ENCODE measurements around the gene TNNT3. TPM values are rescaled to one million over a fixed set of nuclear protein-coding genes. Genes with fewer than 3 reads are reported as not detected.

Gene TNNT3
- total RNA-seq, 3 donors from 2014 or later = 3.5 to 8.2 (median 3.6) TPM

GRCh38 chr11:1963864-1964263 lies 44.4 kb downstream of the TNNT3 start:
- intact Hi-C loops (cut with DNase I; ENCODE audit: low total_unique reads) = no loop called here
- Histone ChIP-seq H3K9me3 (no peaks in the 10 kb centered on the region), H3K36me3 (no peaks in the 10 kb centered on the region), H3K27me3 (no peaks in the 10 kb centered on the region), H3K27ac (no peak overlapping the region), H3K4me3 (no peak overlapping the region), H3K4me1 (no peaks in the 10 kb centered on the region)
- peak in 1 of 2 donors; percentile 15 for DNase-seq (ENCODE audit: low spot score in 2 of 2)
- TF ChIP-seq POLR2A (IDR thresholded peaks at IDR 0.05) = no peak
- no peak for TF ChIP-seq CTCF (IDR thresholded peaks at IDR 0.05)

GRCh38 chr11:1964348-1964747 lies 44.8 kb downstream of the TNNT3 start:
- intact Hi-C loops (cut with DNase I; ENCODE audit: low total_unique reads) = no loop called here
- no peak overlapping the region for H3K27ac ChIP-seq
- no peak for DNase-seq (ENCODE audit: low spot score in 2 of 2)
- H3K4me1 ChIP-seq = no peaks in the 10 kb centered on the region
- H3K4me3 ChIP-seq = no peak overlapping the region
- H3K36me3 ChIP-seq = no peaks in the 10 kb centered on the region
- no peaks in the 10 kb centered on the region for H3K9me3 ChIP-seq
- TF ChIP-seq POLR2AphosphoS5 (IDR thresholded peaks at IDR 0.05) (no peak), CTCF (IDR thresholded peaks at IDR 0.05) (no peak), POLR2A (IDR thresholded peaks at IDR 0.05) (no peak)
- no peaks in the 10 kb centered on the region for H3K27me3 ChIP-seq

- no peaks in the 10 kb centered on the region for H3K36me3 ChIP-seq
- no peak overlapping the region for H3K27ac ChIP-seq
- DNase-seq (ENCODE audit: low spot score in 2 of 2) = no peak
- TF ChIP-seq CTCF (IDR thresholded peaks at IDR 0.05) = no peak
- no peak for TF ChIP-seq POLR2AphosphoS5 (IDR thresholded peaks at IDR 0.05)
- TF ChIP-seq POLR2A (IDR thresholded peaks at IDR 0.05) = no peak
- no peaks in the 10 kb centered on the region for H3K9me3 ChIP-seq
- H3K27me3 ChIP-seq = no peaks in the 10 kb centered on the region
- H3K4me1 ChIP-seq = no peaks in the 10 kb centered on the region
- H3K4me3 ChIP-seq = no peak overlapping the region
- intact Hi-C loops (cut with DNase I; ENCODE audit: low total_unique reads) = no loop called here
Measured at GRCh38 chr11:1964955-1965354, 45.5 kb downstream of the TNNT3 start.

GRCh38 chr11:1966531-1966930 lies 47.0 kb downstream of the TNNT3 start:
- Histone ChIP-seq H3K4me1 (no peaks in the 10 kb centered on the region), H3K27ac (no peak overlapping the region), H3K36me3 (no peaks in the 10 kb centered on the region), H3K4me3 (no peak overlapping the region), H3K27me3 (no peaks in the 10 kb centered on the region), H3K9me3 (no peaks in the 10 kb centered on the region)
- TF ChIP-seq CTCF (IDR thresholded peaks at IDR 0.05) (no peak), POLR2AphosphoS5 (IDR thresholded peaks at IDR 0.05) (no peak), POLR2A (IDR thresholded peaks at IDR 0.05) (no peak)
- no peak for DNase-seq (ENCODE audit: low spot score in 2 of 2)
- intact Hi-C loops (cut with DNase I; ENCODE audit: low total_unique reads) = no loop called here

GRCh38 chr11:1967641-1968225 lies 48.2 kb downstream of the TNNT3 start:
- intact Hi-C loops (cut with DNase I; ENCODE audit: low total_unique reads) = no loop called here
- Histone ChIP-seq H3K4me3 (no peak overlapping the region), H3K4me1 (no peaks in the 10 kb centered on the region), H3K9me3 (no peaks in the 10 kb centered on the region), H3K36me3 (no peaks in the 10 kb centered on the region), H3K27ac (no peak overlapping the region), H3K27me3 (no peaks in the 10 kb centered on the region)
- TF ChIP-seq CTCF (IDR thresholded peaks at IDR 0.05) (no peak), POLR2A (IDR thresholded peaks at IDR 0.05) (no peak), POLR2AphosphoS5 (IDR thresholded peaks at IDR 0.05) (no peak)
- no peak for DNase-seq (ENCODE audit: low spot score in 2 of 2)
